Airway epithelial cell (primary cell): ENCODE data around the gene ATP9A. TPM values are rescaled to one million over a fixed set of nuclear protein-coding genes. Genes with fewer than 3 reads are reported as not detected.

Experiments
- total RNA-seq: library from RNA; depleted of rRNA; stranded (reverse); fragments of >200 nt; gene quantifications from 2 replicates; pipeline ENCODE4 v1.2.3, GENCODE V29; 2015

Gene ATP9A
- 5.6 and 7.3 TPM in 2 replicates for total RNA-seq

GRCh38 chr20:51767867-51768758 lies at the start of gene ATP9A:
Gene ATP9A, minus strand, starts transcription at chr20:51768390. Its CDS starts 21 bp downstream, at chr20:51768369.

GRCh38 chr20:51802170-51802751 lies 34.1 kb upstream of the ATP9A start, which contains the start of gene SALL4:
Gene SALL4, minus strand, starts transcription at chr20:51802521. Its CDS starts 113 bp downstream, at chr20:51802408.

Other genes with a start within 250 kb of the ATP9A start
- 0.21 and 0.33 TPM in 2 replicates for gene NFATC2, start 225.7 kb downstream of the ATP9A start, total RNA-seq
- gene SALL4, start 34.1 kb upstream of the ATP9A start, total RNA-seq = 0.05 and 0.07 TPM in 2 replicates